ENCODE results near the gene ZNF557.

Gene ZNF557

GRCh38 chr19:7130043-7130442 is 60.5 kb downstream of the ZNF557 start:
- no peak for DNase-seq

GRCh38 chr19:7132054-7132453 is 62.6 kb downstream of the ZNF557 start:
- no peak for DNase-seq

GRCh38 chr19:7137120-7137519 is 67.6 kb downstream of the ZNF557 start:
- no peak for DNase-seq
